Measurements from ENCODE around the gene PCBP3.

PCBP3 gene

GRCh38 chr21:45856442-45856841 is 212.9 kb downstream of the PCBP3 start:
- no peak for DNase-seq (ENCODE audit: low read depth in 2 of 3, low spot score in 2 of 3)

- no peak for DNase-seq (ENCODE audit: low read depth in 2 of 3, low spot score in 2 of 3)
Observed at GRCh38 chr21:45856906-45857305, 213.4 kb downstream of the PCBP3 start.

- no peak for DNase-seq (ENCODE audit: low read depth in 2 of 3, low spot score in 2 of 3)
Observed at GRCh38 chr21:45857761-45858160, 214.2 kb downstream of the PCBP3 start.

GRCh38 chr21:45858180-45858579 is 214.7 kb downstream of the PCBP3 start:
- no peak for DNase-seq (ENCODE audit: low read depth in 2 of 3, low spot score in 2 of 3)

GRCh38 chr21:45859041-45859761 is 215.7 kb downstream of the PCBP3 start:
- no peak for DNase-seq (ENCODE audit: low read depth in 2 of 3, low spot score in 2 of 3)

- DNase-seq (ENCODE audit: low read depth in 2 of 3, low spot score in 2 of 3) = no peak
Observed at GRCh38 chr21:45859762-45860357, 216.3 kb downstream of the PCBP3 start.

GRCh38 chr21:45860493-45861155 is 217.1 kb downstream of the PCBP3 start:
- DNase-seq (ENCODE audit: low read depth in 2 of 3, low spot score in 2 of 3) = no peak

GRCh38 chr21:45861156-45861870 is 217.8 kb downstream of the PCBP3 start:
- DNase-seq (ENCODE audit: low read depth in 2 of 3, low spot score in 2 of 3) = no peak

- no peak for DNase-seq (ENCODE audit: low read depth in 2 of 3, low spot score in 2 of 3)
Observed at GRCh38 chr21:45862543-45863207, 219.2 kb downstream of the PCBP3 start.

- DNase-seq (ENCODE audit: low read depth in 2 of 3, low spot score in 2 of 3) = no peak
Observed at GRCh38 chr21:45863267-45863666, 219.7 kb downstream of the PCBP3 start.

- DNase-seq (ENCODE audit: low read depth in 2 of 3, low spot score in 2 of 3) = no peak
Observed at GRCh38 chr21:45863751-45864150, 220.2 kb downstream of the PCBP3 start.

- no peak for DNase-seq (ENCODE audit: low read depth in 2 of 3, low spot score in 2 of 3)
Observed at GRCh38 chr21:45864436-45864835, 220.9 kb downstream of the PCBP3 start.

GRCh38 chr21:45865106-45865835 is 221.7 kb downstream of the PCBP3 start:
- DNase-seq (ENCODE audit: low read depth in 2 of 3, low spot score in 2 of 3) = no peak

- no peak for DNase-seq (ENCODE audit: low read depth in 2 of 3, low spot score in 2 of 3)
Observed at GRCh38 chr21:45866551-45866950, 223.0 kb downstream of the PCBP3 start.

- DNase-seq (ENCODE audit: low read depth in 2 of 3, low spot score in 2 of 3) = no peak
Observed at GRCh38 chr21:45867041-45867666, 223.6 kb downstream of the PCBP3 start.

GRCh38 chr21:45867671-45868081 is 224.2 kb downstream of the PCBP3 start:
- DNase-seq (ENCODE audit: low read depth in 2 of 3, low spot score in 2 of 3) = no peak

GRCh38 chr21:45868086-45868485 is 224.6 kb downstream of the PCBP3 start:
- no peak for DNase-seq (ENCODE audit: low read depth in 2 of 3, low spot score in 2 of 3)

- DNase-seq (ENCODE audit: low read depth in 2 of 3, low spot score in 2 of 3) = no peak
Observed at GRCh38 chr21:45868488-45868887, 225.0 kb downstream of the PCBP3 start.

- DNase-seq (ENCODE audit: low read depth in 2 of 3, low spot score in 2 of 3) = no peak
Observed at GRCh38 chr21:45869121-45870007, 225.8 kb downstream of the PCBP3 start.

Measured in activated CD8-positive, alpha-beta memory T cell treated with anti-CD3 and anti-CD28 coated beads for 48 hours (primary cell).